ENCODE data around the gene ENTREP3.
A peak's percentile ranks its signal among the peaks of the same experiment; 100 is the strongest.
"Not testable (repeated sequence)": the region's sequence is repeated elsewhere in the genome, so short reads cannot be mapped to it uniquely, and the experiment has no call there.

The ENTREP3 gene

DNA sequence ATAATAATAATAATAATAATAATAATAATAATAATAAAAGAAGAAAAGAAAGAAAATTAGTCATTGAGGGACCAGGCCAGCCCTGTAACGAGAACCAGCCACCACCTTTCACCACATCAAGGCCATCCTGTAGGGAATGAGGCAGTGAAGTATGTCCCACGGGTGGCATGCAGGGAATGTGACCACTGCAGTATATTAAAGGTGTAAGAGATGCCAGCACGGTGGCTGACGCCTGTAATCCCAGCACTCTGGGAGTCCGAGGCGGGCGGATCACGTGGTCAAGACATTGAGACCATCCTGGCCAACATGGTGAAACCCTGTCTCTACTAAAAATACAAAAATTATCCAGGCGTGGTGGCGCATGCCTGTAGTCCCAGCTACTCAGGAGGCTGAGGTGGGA is 35.7 kb upstream of the ENTREP3 start:
- Histone ChIP-seq H3K36me3 (ENCODE audit: insufficient read depth, low read length) (peaks cover 19% of the 10 kb centered on the region), H3K9me3 (ENCODE audit: low read length) (peaks cover 15% of the 10 kb centered on the region), H3K27me3 (ENCODE audit: insufficient read depth, low read length) (peaks cover 22% of the 10 kb centered on the region)
- not testable (repeated sequence) for H2AFZ ChIP-seq (ENCODE audit: low read depth, low read length); H3K4me1 ChIP-seq (ENCODE audit: insufficient read depth, low read length); H3K4me3 ChIP-seq (ENCODE audit: low read length)

GRCh38 chr1:155287987-155288543 is 32.8 kb upstream of the ENTREP3 start:
- no peaks in the 10 kb centered on the region for H3K9me3 ChIP-seq (ENCODE audit: low read length)
- H2AFZ ChIP-seq (ENCODE audit: low read depth, low read length): no peak overlapping the region
- no peak overlapping the region for H3K4me3 ChIP-seq (ENCODE audit: low read length)
- H3K36me3 ChIP-seq (ENCODE audit: insufficient read depth, low read length): peaks cover 39% of the 10 kb centered on the region
- no peaks in the 10 kb centered on the region for H3K27me3 ChIP-seq (ENCODE audit: insufficient read depth, low read length)
- H3K4me1 ChIP-seq (ENCODE audit: insufficient read depth, low read length): no peaks in the 10 kb centered on the region

GRCh38 chr1:155286544-155286943 is 31.3 kb upstream of the ENTREP3 start:
- no peaks in the 10 kb centered on the region for H3K27me3 ChIP-seq (ENCODE audit: insufficient read depth, low read length)
- peaks cover 49% of the 10 kb centered on the region for H3K36me3 ChIP-seq (ENCODE audit: insufficient read depth, low read length)

DNA sequence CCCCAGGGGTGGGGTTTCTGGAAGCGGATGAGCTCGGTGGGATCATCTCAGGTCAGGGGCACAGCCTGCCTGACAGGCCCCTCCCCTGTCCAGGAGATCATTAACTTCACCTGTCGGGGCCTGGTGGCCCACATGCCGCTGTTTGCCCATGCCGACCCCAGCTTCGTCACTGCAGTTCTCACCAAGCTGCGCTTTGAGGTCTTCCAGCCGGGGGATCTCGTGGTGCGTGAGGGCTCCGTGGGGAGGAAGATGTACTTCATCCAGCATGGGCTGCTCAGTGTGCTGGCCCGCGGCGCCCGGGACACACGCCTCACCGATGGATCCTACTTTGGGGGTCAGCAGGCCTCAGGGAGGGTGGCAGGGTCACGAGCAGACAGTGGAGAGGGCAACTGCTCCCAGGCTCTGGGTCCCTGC is 30.4 kb upstream of the ENTREP3 start:
- H3K9me3 ChIP-seq (ENCODE audit: low read length): no peaks in the 10 kb centered on the region
- no peaks in the 10 kb centered on the region for H3K4me1 ChIP-seq (ENCODE audit: insufficient read depth, low read length)
- H3K4me3 ChIP-seq (ENCODE audit: low read length): no peak overlapping the region
- H3K36me3 ChIP-seq (ENCODE audit: insufficient read depth, low read length): peaks cover 49% of the 10 kb centered on the region
- no peak overlapping the region for H2AFZ ChIP-seq (ENCODE audit: low read depth, low read length)
- H3K27me3 ChIP-seq (ENCODE audit: insufficient read depth, low read length): no peaks in the 10 kb centered on the region

More at GRCh38 chr1:155286544-155286943, 31.3 kb upstream of the ENTREP3 start:
- no peaks in the 10 kb centered on the region for H3K9me3 ChIP-seq (ENCODE audit: low read length)
- H3K4me1 ChIP-seq (ENCODE audit: insufficient read depth, low read length): no peaks in the 10 kb centered on the region
- H3K4me3 ChIP-seq (ENCODE audit: low read length): no peak overlapping the region
- H2AFZ ChIP-seq (ENCODE audit: low read depth, low read length): no peak overlapping the region

GRCh38 chr1:155285063-155285462 is 29.8 kb upstream of the ENTREP3 start:
- no peaks in the 10 kb centered on the region for H3K9me3 ChIP-seq (ENCODE audit: low read length)
- no peak overlapping the region for H2AFZ ChIP-seq (ENCODE audit: low read depth, low read length)
- H3K4me1 ChIP-seq (ENCODE audit: insufficient read depth, low read length): no peaks in the 10 kb centered on the region
- H3K36me3 ChIP-seq (ENCODE audit: insufficient read depth, low read length): peaks cover 49% of the 10 kb centered on the region
- no peak overlapping the region for H3K4me3 ChIP-seq (ENCODE audit: low read length)
- no peaks in the 10 kb centered on the region for H3K27me3 ChIP-seq (ENCODE audit: insufficient read depth, low read length)

DNA sequence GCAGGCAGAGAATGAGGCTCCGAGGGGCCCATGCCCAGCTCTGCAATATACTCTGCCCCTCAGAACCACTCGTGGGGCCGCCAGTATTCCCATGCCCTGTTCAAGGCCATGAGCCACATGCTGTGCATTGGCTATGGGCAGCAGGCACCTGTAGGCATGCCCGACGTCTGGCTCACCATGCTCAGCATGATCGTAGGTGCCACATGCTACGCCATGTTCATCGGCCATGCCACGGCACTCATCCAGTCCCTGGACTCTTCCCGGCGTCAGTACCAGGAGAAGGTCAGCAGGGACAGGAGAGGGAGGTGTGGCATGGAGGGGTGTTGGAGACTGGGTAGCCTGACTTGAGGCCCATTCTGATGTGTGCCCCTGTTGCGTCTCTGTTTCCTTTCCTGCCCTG is 29.2 kb upstream of the ENTREP3 start:
- H3K4me1 ChIP-seq (ENCODE audit: insufficient read depth, low read length): peaks cover 2% of the 10 kb centered on the region
- no peak overlapping the region for H3K4me3 ChIP-seq (ENCODE audit: low read length)
- no peaks in the 10 kb centered on the region for H3K27me3 ChIP-seq (ENCODE audit: insufficient read depth, low read length)
- H3K9me3 ChIP-seq (ENCODE audit: low read length): no peaks in the 10 kb centered on the region
- H2AFZ ChIP-seq (ENCODE audit: low read depth, low read length): no peak overlapping the region
- H3K36me3 ChIP-seq (ENCODE audit: insufficient read depth, low read length): peaks cover 49% of the 10 kb centered on the region

DNA sequence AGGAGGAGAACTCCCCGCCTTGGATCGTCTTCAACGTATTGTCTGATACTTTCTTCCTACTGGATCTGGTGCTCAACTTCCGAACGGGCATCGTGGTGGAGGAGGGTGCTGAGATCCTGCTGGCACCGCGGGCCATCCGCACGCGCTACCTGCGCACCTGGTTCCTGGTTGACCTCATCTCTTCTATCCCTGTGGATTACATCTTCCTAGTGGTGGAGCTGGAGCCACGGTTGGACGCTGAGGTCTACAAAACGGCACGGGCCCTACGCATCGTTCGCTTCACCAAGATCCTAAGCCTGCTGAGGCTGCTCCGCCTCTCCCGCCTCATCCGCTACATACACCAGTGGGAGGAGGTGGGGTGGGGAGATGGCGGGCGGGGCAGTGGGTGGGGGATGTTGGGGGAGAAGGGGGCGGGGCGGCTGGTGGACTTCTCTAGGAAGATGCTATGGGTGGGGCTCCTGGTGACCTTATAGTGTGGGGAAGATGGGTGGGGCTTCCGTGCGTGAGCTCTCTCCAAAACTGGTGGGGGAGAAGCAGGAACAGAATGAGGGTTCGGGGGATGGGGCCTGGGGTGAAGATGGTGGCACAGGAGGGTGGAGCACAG is 27.3 kb upstream of the ENTREP3 start:
- Histone ChIP-seq H3K36me3 (ENCODE audit: insufficient read depth, low read length) (peaks cover 37% of the 10 kb centered on the region), H3K4me1 (ENCODE audit: insufficient read depth, low read length) (peaks cover 14% of the 10 kb centered on the region), H3K9me3 (ENCODE audit: low read length) (no peaks in the 10 kb centered on the region), H3K27me3 (ENCODE audit: insufficient read depth, low read length) (no peaks in the 10 kb centered on the region), H3K4me3 (ENCODE audit: low read length) (no peak overlapping the region), H2AFZ (ENCODE audit: low read depth, low read length) (no peak overlapping the region)

DNA sequence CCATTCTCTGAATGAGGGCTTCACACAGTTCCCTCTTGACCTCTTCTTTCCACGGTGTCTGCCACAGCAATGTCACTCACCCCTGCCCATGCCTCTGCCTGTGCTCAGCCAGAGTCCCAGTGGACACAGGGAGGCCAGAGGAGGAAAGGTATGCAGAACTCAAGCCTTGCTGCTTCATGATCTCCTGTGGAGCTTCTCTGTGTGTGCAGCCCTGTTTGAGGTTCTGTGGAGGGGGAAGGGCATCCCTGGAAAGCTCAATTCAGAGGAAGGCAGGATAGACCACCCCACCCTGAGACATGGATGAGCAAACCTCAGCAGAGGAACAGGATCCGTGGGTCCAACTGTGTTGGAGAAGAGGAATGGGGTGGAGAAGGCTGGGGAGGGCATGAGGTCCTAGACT is 24.0 kb upstream of the ENTREP3 start:
- no peaks in the 10 kb centered on the region for H3K27me3 ChIP-seq (ENCODE audit: insufficient read depth, low read length)
- H3K4me3 ChIP-seq (ENCODE audit: low read length): peak overlapping the region; percentile 77
- H3K4me1 ChIP-seq (ENCODE audit: insufficient read depth, low read length): peaks cover 17% of the 10 kb centered on the region
- no peaks in the 10 kb centered on the region for H3K9me3 ChIP-seq (ENCODE audit: low read length)
- H3K36me3 ChIP-seq (ENCODE audit: insufficient read depth, low read length): peaks cover 17% of the 10 kb centered on the region
- H2AFZ ChIP-seq (ENCODE audit: low read depth, low read length): no peak overlapping the region

DNA sequence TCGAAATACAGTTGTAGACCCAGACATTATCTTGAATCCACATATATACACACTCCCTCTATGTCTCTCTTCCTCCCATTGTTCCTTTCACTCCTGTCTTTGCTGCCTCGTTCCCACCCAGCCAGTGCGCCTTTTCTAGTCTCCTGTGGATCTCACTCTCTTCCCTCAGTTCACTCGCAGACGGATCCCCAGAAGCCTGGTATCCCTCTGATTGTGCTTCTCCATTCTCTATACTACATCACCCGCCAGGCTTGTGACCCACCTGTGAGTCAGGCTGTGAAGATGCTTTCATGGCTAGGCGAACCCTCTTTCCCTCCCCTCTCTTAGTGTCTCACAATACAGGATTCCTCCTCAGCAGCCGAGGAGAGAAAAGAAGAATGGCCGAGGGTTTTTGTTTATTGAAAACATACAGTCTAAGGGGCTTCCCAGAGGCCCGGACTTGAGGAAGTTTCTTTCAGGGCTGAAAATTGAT is 23.4 kb upstream of the ENTREP3 start:
- H3K36me3 ChIP-seq (ENCODE audit: insufficient read depth, low read length): peaks cover 14% of the 10 kb centered on the region
- no peak overlapping the region for H2AFZ ChIP-seq (ENCODE audit: low read depth, low read length)
- H3K4me3 ChIP-seq (ENCODE audit: low read length): peak overlapping the region; percentile 77
- H3K4me1 ChIP-seq (ENCODE audit: insufficient read depth, low read length): peaks cover 19% of the 10 kb centered on the region
- H3K9me3 ChIP-seq (ENCODE audit: low read length): no peaks in the 10 kb centered on the region
- no peaks in the 10 kb centered on the region for H3K27me3 ChIP-seq (ENCODE audit: insufficient read depth, low read length)

- no peaks in the 10 kb centered on the region for H3K9me3 ChIP-seq (ENCODE audit: low read length)
- H2AFZ ChIP-seq (ENCODE audit: low read depth, low read length): peak overlapping the region; percentile 78
Measured at GRCh38 chr1:155277902-155278688, 22.8 kb upstream of the ENTREP3 start.

GRCh38 chr1:155277070-155277901 is 22.0 kb upstream of the ENTREP3 start, which contains the start of gene HCN3:
TSS of gene HCN3 (plus strand) at chr1:155277463. CDS start at chr1:155277591, 128 bp downstream.
- H3K9me3 ChIP-seq (ENCODE audit: low read length): no peaks in the 10 kb centered on the region
- no peaks in the 10 kb centered on the region for H3K27me3 ChIP-seq (ENCODE audit: insufficient read depth, low read length)
- peaks cover 25% of the 10 kb centered on the region for H3K4me1 ChIP-seq (ENCODE audit: insufficient read depth, low read length)
- H3K36me3 ChIP-seq (ENCODE audit: insufficient read depth, low read length): peaks cover 5% of the 10 kb centered on the region
- H2AFZ ChIP-seq (ENCODE audit: low read depth, low read length): peak within 1 kb of the TSS; percentile 78
- H3K4me3 ChIP-seq (ENCODE audit: low read length): peak within 1 kb of the TSS; percentile 77

More at GRCh38 chr1:155277902-155278688, 22.8 kb upstream of the ENTREP3 start:
- H3K4me1 ChIP-seq (ENCODE audit: insufficient read depth, low read length): peaks cover 22% of the 10 kb centered on the region
- H3K27me3 ChIP-seq (ENCODE audit: insufficient read depth, low read length): no peaks in the 10 kb centered on the region
- H3K4me3 ChIP-seq (ENCODE audit: low read length): peak overlapping the region; percentile 77
- peaks cover 10% of the 10 kb centered on the region for H3K36me3 ChIP-seq (ENCODE audit: insufficient read depth, low read length)

DNA sequence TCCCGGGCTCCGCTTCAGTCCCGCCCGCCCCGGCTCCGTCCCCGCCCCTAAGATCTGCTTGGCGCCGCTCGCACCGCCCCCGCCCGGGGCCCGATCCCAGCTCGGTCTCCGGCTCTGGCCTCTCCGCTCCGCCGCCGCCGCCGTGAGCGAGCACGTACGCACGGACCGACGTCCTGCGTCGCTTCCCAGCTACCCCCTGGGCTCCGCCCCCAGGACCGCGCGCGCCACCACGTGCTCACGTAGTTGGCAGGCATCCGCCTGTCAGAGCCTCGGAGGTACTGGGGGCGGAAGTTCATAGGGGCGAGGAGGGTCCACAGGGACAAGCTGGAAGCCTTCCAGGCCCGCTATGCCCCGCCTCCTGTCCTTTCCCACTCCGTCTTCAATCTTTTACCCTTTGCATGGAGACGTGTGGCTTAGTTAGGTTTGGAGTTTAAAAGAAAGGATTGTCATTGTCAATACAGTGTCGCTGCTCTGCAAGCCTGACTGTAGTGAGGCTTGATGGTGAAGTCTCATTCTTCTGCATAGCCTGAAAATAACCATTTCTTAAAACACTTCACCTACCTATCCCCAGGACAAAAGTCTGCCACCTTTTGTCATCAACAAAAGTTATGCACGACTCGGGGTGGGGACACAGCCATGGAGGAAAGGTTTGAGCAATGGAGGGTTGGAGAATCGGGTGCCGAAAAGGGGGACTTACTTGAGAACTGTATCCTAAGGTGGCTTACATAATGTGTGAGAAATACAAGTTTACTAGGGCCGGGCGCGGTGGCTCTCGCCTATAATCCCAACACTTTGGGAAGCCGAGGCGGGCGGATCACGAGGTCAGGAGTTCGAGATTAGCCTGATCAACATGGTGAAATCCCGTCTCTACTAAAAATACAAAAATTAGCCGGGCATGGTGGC is 18.3 kb upstream of the ENTREP3 start, which contains the start of gene CLK2:
CLK2 (minus strand) TSS at position 162 of the 903 bp plus-strand sequence. CDS start 2,527 bp downstream, outside the sequence.
- H3K36me3 ChIP-seq (ENCODE audit: insufficient read depth, low read length): peaks cover 27% of the 10 kb centered on the region

More for the DNA sequence above, 18.3 kb upstream of the ENTREP3 start, which contains the start of gene CLK2:
- Histone ChIP-seq H2AFZ (ENCODE audit: low read depth, low read length) (peak within 1 kb of the TSS; percentile 81), H3K27me3 (ENCODE audit: insufficient read depth, low read length) (no peaks in the 10 kb centered on the region), H3K4me3 (ENCODE audit: low read length) (peak within 1 kb of the TSS; percentile 91), H3K4me1 (ENCODE audit: insufficient read depth, low read length) (peaks cover 16% of the 10 kb centered on the region), H3K9me3 (ENCODE audit: low read length) (no peaks in the 10 kb centered on the region)

Data from neuron (in vitro differentiated cells).